Stomach smooth muscle (tissue), 2 donors: ENCODE results near the gene CEACAM1.

Experiments used
- H3K27ac ChIP-seq: one replicate; pipeline ENCODE4 v1.7.0; 2013; ENCODE audit warnings: mild to moderate bottlenecking, low read length, inconsistent platforms
- H3K27me3 ChIP-seq, 2 donors: one replicate each; pipeline ENCODE4 v1.7.0; 2013; ENCODE audit warnings: low read length in 2 of 2; ENCODE audit not compliant: insufficient read depth in 2 of 2, control insufficient read depth in 1 of 2
- H3K36me3 ChIP-seq, 2 donors: one replicate each; pipeline ENCODE4 v1.7.0; 2013; ENCODE audit warnings: low read length in 2 of 2; ENCODE audit not compliant: control insufficient read depth in 2 of 2, insufficient read depth in 2 of 2
- H3K4me1 ChIP-seq: one replicate; pipeline ENCODE4 v1.7.0; 2013; ENCODE audit warnings: low read length; ENCODE audit not compliant: control insufficient read depth, insufficient read depth
- H3K4me3 ChIP-seq, 2 donors: one replicate each; pipeline ENCODE4 v1.7.0; 2013; ENCODE audit warnings: low read length in 2 of 2
- H3K9ac ChIP-seq, 2 donors: one replicate each; pipeline ENCODE4 v1.7.0; 2013; ENCODE audit warnings: low read length in 2 of 2, mild to moderate bottlenecking in 1 of 2
- H3K9me3 ChIP-seq, 2 donors: one replicate each; pipeline ENCODE4 v1.7.0; 2013; ENCODE audit warnings: low read length in 2 of 2; ENCODE audit not compliant: control insufficient read depth in 2 of 2
- donor health status: healthy.
- donor health status: Pancreatic carcinoma.

The CEACAM1 gene

GRCh38 chr19:42528354-42529247 lies at the start of gene CEACAM1:
Gene CEACAM1, minus strand, starts transcription at chr19:42528481. Its CDS starts 107 bp downstream, at chr19:42528374.
- Histone ChIP-seq H3K4me1 (no peaks in the 10 kb centered on the region), H3K9me3 (no peaks in the 10 kb centered on the region), H3K27ac (no peak within 1 kb of the TSS), H3K27me3 (no peaks in the 10 kb centered on the region), H3K36me3 (no peaks in the 10 kb centered on the region), H3K4me3 (no peak within 1 kb of the TSS), H3K9ac (no peak within 1 kb of the TSS)

DNA sequence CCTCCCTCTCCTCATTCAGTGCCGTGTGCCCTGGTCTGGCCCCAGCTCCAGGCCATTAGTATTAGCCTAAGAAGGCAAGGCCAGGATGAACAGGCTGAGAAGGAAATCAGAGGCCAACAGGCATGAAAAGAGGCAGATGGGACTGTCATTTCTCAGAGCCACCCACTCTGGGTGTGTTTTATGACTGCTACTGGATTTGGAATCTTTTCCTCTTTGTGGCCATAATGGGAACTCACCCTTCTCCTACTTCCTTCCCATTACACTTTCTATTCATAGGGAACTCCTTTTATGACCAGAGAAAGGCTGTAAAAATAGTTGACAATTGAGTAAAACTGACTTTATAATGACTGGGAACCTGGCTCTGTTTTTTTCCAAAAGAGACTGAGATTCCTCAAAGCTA lies 48.7 kb upstream of the CEACAM1 start:
- no peak overlapping the region for H3K27ac ChIP-seq
- no peaks in the 10 kb centered on the region for H3K4me1 ChIP-seq
- peaks cover 0 to 6% of the 10 kb centered on the region in 2 donors for H3K27me3 ChIP-seq
- H3K4me3 ChIP-seq = no peak overlapping the region
- H3K9ac ChIP-seq = no peak overlapping the region
- no peaks in the 10 kb centered on the region for H3K36me3 ChIP-seq
- no peaks in the 10 kb centered on the region for H3K9me3 ChIP-seq

DNA sequence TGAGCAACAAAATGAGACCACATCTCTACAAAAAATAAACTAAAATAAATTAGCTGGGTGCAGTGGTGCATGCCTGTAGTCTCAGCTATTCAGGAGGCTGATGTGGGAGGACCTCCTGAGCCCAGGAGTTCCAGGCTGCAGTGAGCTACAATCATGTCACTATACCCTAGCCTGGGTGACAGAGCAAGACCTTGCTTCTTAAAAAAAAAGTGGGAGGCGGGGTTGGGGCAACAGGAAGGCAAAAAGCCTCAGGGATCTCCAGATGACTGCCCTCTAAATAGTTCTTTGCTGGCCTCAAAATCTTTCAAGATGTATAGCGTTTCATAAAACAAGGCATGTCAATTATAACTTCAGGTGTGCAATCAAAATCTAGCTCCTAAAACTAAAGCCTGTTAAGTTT lies 48.0 kb upstream of the CEACAM1 start:
- Histone ChIP-seq H3K36me3 (no peaks in the 10 kb centered on the region), H3K4me1 (no peaks in the 10 kb centered on the region), H3K9me3 (no peaks in the 10 kb centered on the region), H3K27me3 (peaks cover 0 to 6% of the 10 kb centered on the region in 2 donors), H3K27ac (no peak overlapping the region), H3K4me3 (no peak overlapping the region), H3K9ac (no peak overlapping the region)

DNA sequence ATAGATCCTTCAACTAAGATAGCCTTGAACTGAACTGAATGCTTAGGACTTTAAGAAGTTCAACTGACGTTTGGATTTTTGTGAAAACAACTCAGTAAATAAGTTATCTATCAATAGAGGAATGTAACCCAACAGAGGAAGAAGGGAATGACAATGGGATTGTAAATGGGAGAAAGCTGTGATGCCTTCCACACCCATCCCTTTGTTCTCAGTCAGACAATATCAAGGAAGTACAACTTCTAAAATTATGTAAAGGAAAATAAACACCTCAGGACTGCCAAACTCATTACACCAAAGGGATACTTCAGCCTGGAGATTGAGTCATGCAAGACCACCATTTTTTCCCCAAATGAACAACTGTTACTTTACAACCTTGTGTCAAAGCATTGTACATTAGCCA lies 45.4 kb upstream of the CEACAM1 start:
- H3K4me3 ChIP-seq = no peak overlapping the region
- no peaks in the 10 kb centered on the region for H3K36me3 ChIP-seq
- peaks cover 0 to 6% of the 10 kb centered on the region in 2 donors for H3K27me3 ChIP-seq
- H3K9me3 ChIP-seq = no peaks in the 10 kb centered on the region
- H3K27ac ChIP-seq = no peak overlapping the region
- H3K4me1 ChIP-seq = no peaks in the 10 kb centered on the region
- no peak overlapping the region for H3K9ac ChIP-seq

DNA sequence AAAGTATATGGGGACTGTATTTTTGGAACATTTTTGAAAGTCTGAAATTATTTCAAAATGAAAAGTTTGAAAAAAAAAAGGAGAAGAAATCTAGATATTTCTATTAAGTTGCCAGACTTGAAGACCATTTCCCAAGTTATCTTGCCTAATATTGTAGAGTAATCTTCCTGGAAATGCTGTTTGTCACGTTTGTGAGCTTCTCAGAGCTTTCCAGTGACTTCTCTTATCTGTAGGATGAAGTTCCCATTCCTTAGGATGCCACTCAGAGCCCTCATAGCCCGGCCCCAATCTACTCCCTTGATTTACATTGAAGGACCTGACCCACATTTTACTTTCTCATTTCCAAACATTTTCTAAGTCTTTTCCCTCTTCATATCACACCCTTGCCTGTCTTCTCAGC lies 42.8 kb upstream of the CEACAM1 start:
- H3K9ac ChIP-seq = no peak overlapping the region
- H3K4me3 ChIP-seq = no peak overlapping the region
- H3K4me1 ChIP-seq = no peaks in the 10 kb centered on the region
- no peaks in the 10 kb centered on the region for H3K27me3 ChIP-seq
- H3K36me3 ChIP-seq = no peaks in the 10 kb centered on the region
- H3K9me3 ChIP-seq = no peaks in the 10 kb centered on the region
- no peak overlapping the region for H3K27ac ChIP-seq

DNA sequence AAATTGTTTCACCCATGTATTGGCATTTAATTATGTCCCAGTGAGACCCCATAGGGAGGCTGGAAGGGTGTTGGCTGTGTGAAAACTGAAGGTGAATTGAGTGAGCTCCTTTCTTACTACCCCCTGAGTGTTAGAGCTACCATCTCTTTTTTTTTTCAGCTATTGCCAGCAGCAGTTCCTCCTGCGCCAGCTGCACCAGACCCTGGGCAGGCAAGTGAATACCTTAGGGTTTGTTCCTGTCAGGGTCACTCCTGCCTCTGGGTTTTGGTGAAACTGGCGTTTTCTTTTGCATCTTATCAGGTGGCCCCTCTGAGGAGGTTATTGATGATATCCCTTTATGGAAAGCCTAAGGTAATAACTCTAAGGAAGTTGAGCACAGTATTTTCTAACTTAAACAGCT lies 40.9 kb upstream of the CEACAM1 start:
- Histone ChIP-seq H3K27ac (no peak overlapping the region), H3K9me3 (no peaks in the 10 kb centered on the region), H3K9ac (no peak overlapping the region), H3K4me3 (no peak overlapping the region), H3K27me3 (no peaks in the 10 kb centered on the region), H3K36me3 (no peaks in the 10 kb centered on the region), H3K4me1 (no peaks in the 10 kb centered on the region)

- H3K4me3 ChIP-seq = no peak overlapping the region
- no peak overlapping the region for H3K27ac ChIP-seq
- H3K27me3 ChIP-seq = no peaks in the 10 kb centered on the region
- H3K9ac ChIP-seq = no peak overlapping the region
- no peaks in the 10 kb centered on the region for H3K9me3 ChIP-seq
- no peaks in the 10 kb centered on the region for H3K36me3 ChIP-seq
- H3K4me1 ChIP-seq = peaks cover 4% of the 10 kb centered on the region
Observed at GRCh38 chr19:42568006-42568405, 39.7 kb upstream of the CEACAM1 start.

DNA sequence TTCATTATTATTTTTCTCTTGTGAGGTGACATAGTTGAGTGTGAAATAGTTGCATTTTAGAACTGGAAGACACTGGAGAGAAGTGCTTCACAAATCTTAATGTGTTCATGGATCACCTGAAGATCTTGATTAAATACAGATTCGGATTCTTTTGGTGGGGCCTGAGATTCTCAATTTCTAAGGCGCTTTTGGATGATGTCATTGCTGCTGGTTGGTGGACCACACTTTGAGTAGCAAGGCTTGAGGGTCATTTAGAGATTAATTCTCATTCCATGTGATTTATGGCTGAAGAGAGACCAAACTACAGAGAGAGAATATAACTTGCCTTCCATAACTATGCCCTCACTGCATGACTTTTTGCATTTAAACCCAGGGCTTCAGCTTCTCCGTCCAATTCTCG lies 39.3 kb upstream of the CEACAM1 start:
- no peaks in the 10 kb centered on the region for H3K9me3 ChIP-seq
- no peak overlapping the region for H3K4me3 ChIP-seq
- H3K9ac ChIP-seq = no peak overlapping the region
- no peak overlapping the region for H3K27ac ChIP-seq
- no peaks in the 10 kb centered on the region for H3K36me3 ChIP-seq
- no peaks in the 10 kb centered on the region for H3K27me3 ChIP-seq
- H3K4me1 ChIP-seq = peaks cover 4% of the 10 kb centered on the region

DNA sequence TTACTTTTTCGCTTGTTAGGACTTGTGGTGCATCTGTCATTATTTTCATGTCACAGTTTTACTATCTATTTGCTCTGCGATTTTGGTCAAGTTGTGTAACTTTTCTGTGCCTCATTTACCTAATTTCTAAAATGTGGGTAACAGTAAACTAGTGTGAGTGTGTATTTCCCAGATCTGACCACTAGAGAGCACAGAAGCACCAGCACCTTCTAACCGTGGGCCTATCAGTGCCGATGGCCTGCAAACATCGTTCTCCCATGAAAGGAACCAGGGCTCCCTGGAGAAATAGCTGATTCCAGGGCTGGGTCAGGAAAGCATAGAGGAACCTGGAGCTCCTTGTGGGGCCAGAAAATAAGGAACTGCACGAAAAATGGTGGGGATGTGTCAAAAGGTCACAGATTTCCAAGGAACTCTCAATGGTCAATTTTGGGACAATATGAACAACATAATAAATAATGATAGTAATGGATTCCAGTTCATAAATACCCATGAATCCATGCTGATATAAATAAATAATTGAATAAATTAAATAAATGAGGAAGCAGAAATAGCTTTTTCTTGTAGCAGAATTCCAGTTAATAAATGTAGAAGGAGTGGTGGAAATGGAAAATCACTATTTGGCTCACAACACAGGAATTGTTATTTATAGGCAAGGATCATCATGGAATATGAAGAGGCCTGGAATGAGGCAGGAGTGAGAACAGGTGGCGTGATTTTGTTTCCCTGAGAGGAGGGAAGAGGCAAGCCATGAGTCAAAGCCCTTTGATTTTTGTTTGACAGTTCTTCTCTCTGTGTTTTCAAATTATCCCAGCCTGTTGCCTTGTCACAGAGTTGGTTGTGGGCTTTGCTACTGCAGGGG lies 35.3 kb upstream of the CEACAM1 start:
- Histone ChIP-seq H3K27me3 (peaks cover 0 to 2% of the 10 kb centered on the region in 2 donors), H3K9me3 (no peaks in the 10 kb centered on the region), H3K4me1 (peaks cover 4% of the 10 kb centered on the region), H3K36me3 (no peaks in the 10 kb centered on the region), H3K4me3 (no peak overlapping the region), H3K27ac (no peak overlapping the region), H3K9ac (no peak overlapping the region)

DNA sequence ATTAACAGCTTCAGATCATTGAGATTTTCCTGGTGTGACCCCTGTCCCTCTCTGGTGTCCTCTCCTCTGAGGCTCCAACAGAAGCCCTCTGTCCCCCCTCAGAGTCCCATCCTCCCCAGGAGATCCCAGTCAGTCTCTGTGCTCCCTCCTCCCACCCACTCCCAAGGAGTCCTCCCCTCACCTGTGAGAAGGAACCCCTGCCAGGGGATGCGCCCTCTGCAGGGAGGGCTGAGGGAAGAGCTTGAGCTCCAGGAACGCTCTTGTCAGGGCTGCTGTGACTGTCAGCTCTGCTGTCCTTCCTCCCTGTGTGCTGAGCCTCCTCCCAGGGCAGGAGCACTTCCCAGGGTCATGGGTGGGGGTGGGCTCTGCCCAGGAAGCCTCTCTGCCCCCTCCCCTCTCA lies 33.2 kb upstream of the CEACAM1 start:
- Histone ChIP-seq H3K9ac (no peak overlapping the region), H3K27me3 (peaks cover 0 to 2% of the 10 kb centered on the region in 2 donors), H3K27ac (no peak overlapping the region), H3K36me3 (no peaks in the 10 kb centered on the region), H3K4me1 (peaks cover 4% of the 10 kb centered on the region), H3K4me3 (no peak overlapping the region), H3K9me3 (no peaks in the 10 kb centered on the region)
